Activated CD8-positive, alpha-beta T cell treated with anti-CD3 and anti-CD28 coated beads for 36 hours (primary cell): Measurements from ENCODE around the gene AFAP1L1. TPM values are rescaled to one million over a fixed set of nuclear protein-coding genes. Genes with fewer than 3 reads are reported as not detected.

Experiments
- ATAC-seq: fragments of 200-7000 bp; cut with Tn5 transposase; one replicate; pipeline ENCODE4 v1.10.0; 2021; ENCODE audit warnings: mild to moderate bottlenecking, moderate library complexity
- CTCF ChIA-PET: fragments of 350-600 bp; sonication (Branson Sonifier 250); formaldehyde crosslinking; loops from one replicate; lab custom pipeline; 2021; ENCODE audit warnings: antibody characterized with exemption; lab: Charles Lee
- POLR2A ChIA-PET: fragments of 350-600 bp; sonication (Branson Sonifier 250); formaldehyde crosslinking; loops from one replicate; lab custom pipeline; 2021; ENCODE audit warnings: antibody characterized with exemption; lab: Charles Lee
- DNase-seq: peaks from one replicate; pipeline ENCODE4 v3.0.0-alpha.2; 2020
- H3K27ac Mint-ChIP-seq: one replicate; pipeline ENCODE4 v1.8.0; 2021; ENCODE audit warnings: mild to moderate bottlenecking, mixed read lengths
- H3K27me3 Mint-ChIP-seq: one replicate; pipeline ENCODE4 v1.8.0; 2021; ENCODE audit warnings: mixed read lengths
- H3K36me3 Mint-ChIP-seq: one replicate; pipeline ENCODE4 v1.8.0; 2021; ENCODE audit warnings: low read depth, mixed read lengths
- H3K4me1 Mint-ChIP-seq: one replicate; pipeline ENCODE4 v1.8.0; 2021; ENCODE audit warnings: low read depth, mixed read lengths
- H3K4me3 Mint-ChIP-seq: one replicate; pipeline ENCODE4 v1.8.0; 2021; ENCODE audit warnings: mild to moderate bottlenecking, moderate library complexity, mixed read lengths
- H3K9me3 Mint-ChIP-seq: one replicate; pipeline ENCODE4 v1.8.0; 2021; ENCODE audit warnings: mixed read lengths
- intact Hi-C: fragments of 100-400 bp; cut with micrococcal nuclease; formaldehyde crosslinking; loops from one replicate; pipeline ENCODE4 v1.10.0; 2022
- total RNA-seq, 2 experiments: library from RNA; stranded (reverse); gene quantifications; one replicate each; pipeline ENCODE4 v1.2.3, GENCODE V29; 2021
- TF ChIP-seq, protein P1 (sequence below): fragments of 200-600 bp; IDR thresholded peaks from one replicate; pipeline ENCODE4 v1.8.0; 2022; ENCODE audit warnings: antibody characterized with exemption, mild to moderate bottlenecking

Gene AFAP1L1
- total RNA-seq, 2 experiments from 2014 or later, result 1.3 to 1.6 TPM

DNA sequence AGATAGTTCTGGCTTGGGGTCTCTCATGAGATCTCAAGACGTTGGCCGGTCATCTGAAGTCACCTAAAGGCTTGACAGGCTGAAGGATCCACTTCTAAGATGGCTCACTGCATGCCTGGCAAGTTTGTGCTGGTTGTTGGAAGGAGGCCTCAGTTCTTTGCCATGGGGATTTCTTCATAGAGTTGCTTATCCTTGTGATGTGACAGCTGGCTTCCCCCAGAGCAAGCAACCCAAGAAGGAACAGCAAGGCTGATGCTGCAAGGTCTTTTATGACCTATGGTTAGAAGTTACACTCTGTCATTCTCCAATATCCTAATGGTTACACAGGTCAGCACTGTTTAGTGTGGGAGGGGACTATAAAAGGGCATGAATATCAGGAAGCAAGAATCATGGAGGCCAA is 53.0 kb downstream of the AFAP1L1 start:
- Mint-ChIP-seq H3K9me3 (no peaks in the 10 kb centered on the region), H3K27ac (no peak overlapping the region), H3K4me3 (no peak overlapping the region), H3K27me3 (no peaks in the 10 kb centered on the region), H3K4me1 (no peaks in the 10 kb centered on the region), H3K36me3 (no peaks in the 10 kb centered on the region)
- intact Hi-C loops, result no loop called here
- ChIA-PET POLR2A (no interaction called here), CTCF (interaction anchor here (1.1 to 10.1 kb wide), 5 partner anchors 7 to 110 kb away, joined by 3 to 145 read pairs (median 4); no protein-coding TSS in a partner anchor)
- TF ChIP-seq, protein P1, sequence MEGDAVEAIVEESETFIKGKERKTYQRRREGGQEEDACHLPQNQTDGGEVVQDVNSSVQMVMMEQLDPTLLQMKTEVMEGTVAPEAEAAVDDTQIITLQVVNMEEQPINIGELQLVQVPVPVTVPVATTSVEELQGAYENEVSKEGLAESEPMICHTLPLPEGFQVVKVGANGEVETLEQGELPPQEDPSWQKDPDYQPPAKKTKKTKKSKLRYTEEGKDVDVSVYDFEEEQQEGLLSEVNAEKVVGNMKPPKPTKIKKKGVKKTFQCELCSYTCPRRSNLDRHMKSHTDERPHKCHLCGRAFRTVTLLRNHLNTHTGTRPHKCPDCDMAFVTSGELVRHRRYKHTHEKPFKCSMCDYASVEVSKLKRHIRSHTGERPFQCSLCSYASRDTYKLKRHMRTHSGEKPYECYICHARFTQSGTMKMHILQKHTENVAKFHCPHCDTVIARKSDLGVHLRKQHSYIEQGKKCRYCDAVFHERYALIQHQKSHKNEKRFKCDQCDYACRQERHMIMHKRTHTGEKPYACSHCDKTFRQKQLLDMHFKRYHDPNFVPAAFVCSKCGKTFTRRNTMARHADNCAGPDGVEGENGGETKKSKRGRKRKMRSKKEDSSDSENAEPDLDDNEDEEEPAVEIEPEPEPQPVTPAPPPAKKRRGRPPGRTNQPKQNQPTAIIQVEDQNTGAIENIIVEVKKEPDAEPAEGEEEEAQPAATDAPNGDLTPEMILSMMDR, result no peak
- ATAC-seq, result no peak
- no peak for DNase-seq

DNA sequence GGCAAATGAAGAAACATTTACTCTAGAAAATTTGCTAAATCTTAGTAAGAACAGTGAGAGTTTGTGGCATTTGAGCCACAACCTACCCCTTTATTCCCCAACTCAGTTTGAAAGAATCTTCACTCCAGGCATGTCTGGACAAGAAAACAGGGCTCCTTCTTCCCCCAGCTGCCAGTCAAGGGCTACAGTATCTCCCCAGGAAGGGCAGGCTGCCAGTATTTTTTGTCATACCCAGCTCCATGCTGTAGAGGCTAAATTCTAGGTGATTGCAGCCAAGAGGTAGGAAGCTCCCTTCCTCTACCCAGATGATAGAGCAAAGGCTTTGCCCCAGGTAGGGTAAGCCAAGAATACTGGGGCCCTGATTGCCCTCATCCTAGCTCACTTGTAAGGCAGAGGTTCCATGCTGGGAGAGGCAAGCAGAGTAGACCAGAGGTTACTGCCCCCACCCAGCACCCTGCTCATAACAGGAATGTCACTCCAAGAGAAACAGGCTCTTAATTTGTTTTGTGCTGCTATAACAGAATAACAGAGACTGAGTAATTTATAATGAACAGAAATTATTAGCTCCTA is 53.6 kb downstream of the AFAP1L1 start:
- H3K27ac Mint-ChIP-seq, result no peak overlapping the region
- H3K9me3 Mint-ChIP-seq, result no peaks in the 10 kb centered on the region
- H3K27me3 Mint-ChIP-seq, result no peaks in the 10 kb centered on the region
- ChIA-PET CTCF (interaction anchor here (1.2 to 10.1 kb wide), 6 partner anchors 8 to 184 kb away, joined by 3 to 145 read pairs (median 4); no protein-coding TSS in a partner anchor), POLR2A (interaction anchor here (1.3 kb wide), 1 partner anchor 20 kb away, joined by 7 read pairs; the partner anchor contains the start of gene GRPEL2)
- H3K4me3 Mint-ChIP-seq, result no peak overlapping the region
- DNase-seq, result no peak
- TF ChIP-seq, protein P1, result no peak
- ATAC-seq, result no peak
- no peaks in the 10 kb centered on the region for H3K36me3 Mint-ChIP-seq
- H3K4me1 Mint-ChIP-seq, result no peaks in the 10 kb centered on the region
- intact Hi-C loops, result no loop called here

DNA sequence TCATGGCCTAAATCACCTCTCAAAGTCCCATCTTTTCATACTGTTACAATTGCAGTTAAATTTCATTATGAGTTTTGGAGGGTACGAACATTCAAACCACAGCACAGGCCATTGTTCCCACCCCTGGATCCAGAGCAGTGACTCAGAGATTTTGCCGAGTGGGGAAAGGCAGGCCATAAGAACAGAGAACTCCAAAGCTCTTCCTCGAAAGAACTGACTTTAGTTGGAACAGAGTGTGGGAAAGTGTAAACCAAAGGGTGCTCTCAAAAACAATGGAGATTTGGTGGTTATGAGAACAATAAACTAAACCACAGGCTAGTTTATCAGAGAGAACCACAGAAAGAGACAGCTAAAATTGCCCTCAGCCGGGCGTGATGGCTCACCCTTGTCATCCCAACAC is 54.2 kb downstream of the AFAP1L1 start:
- intact Hi-C loops, result no loop called here
- H3K27ac Mint-ChIP-seq, result no peak overlapping the region
- no peak for ATAC-seq
- H3K9me3 Mint-ChIP-seq, result no peaks in the 10 kb centered on the region
- DNase-seq, result no peak
- ChIA-PET CTCF (interaction anchor here (1.2 to 10.1 kb wide), 5 partner anchors 9 to 183 kb away, joined by 3 to 145 read pairs (median 4); no protein-coding TSS in a partner anchor), POLR2A (interaction anchor here (1.3 kb wide), 1 partner anchor 19 kb away, joined by 7 read pairs; the partner anchor contains the start of gene GRPEL2)
- no peaks in the 10 kb centered on the region for H3K36me3 Mint-ChIP-seq
- H3K4me3 Mint-ChIP-seq, result no peak overlapping the region
- TF ChIP-seq, protein P1, result no peak
- H3K4me1 Mint-ChIP-seq, result no peaks in the 10 kb centered on the region
- no peaks in the 10 kb centered on the region for H3K27me3 Mint-ChIP-seq

DNA sequence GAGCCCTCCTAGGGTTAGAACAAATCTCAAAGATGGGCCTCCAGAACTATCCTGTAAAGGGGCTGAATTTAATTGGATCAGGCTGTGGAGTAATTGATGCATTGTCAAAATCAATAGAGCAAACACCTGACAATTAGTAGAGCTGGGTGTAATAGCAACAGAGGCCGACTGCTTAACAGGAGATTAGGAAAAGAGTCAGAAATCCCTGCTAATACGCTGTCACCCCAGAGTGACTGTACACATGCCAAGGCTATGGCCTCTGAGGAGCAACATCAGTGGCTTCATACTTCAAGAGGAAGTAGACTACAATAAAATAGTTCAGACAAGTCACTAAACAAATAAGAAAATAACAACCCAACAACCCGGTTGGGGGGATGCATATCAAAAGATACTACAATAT is 55.0 kb downstream of the AFAP1L1 start:
- DNase-seq, result no peak
- Mint-ChIP-seq H3K9me3 (no peaks in the 10 kb centered on the region), H3K4me1 (no peaks in the 10 kb centered on the region), H3K4me3 (no peak overlapping the region), H3K27ac (no peak overlapping the region), H3K27me3 (no peaks in the 10 kb centered on the region), H3K36me3 (no peaks in the 10 kb centered on the region)
- intact Hi-C loops, result no loop called here
- TF ChIP-seq, protein P1, result no peak
- ChIA-PET CTCF (interaction anchor here (1.2 to 2.1 kb wide), 4 partner anchors 9 to 116 kb away, joined by 3 to 9 read pairs (median 6); no protein-coding TSS in a partner anchor), POLR2A (interaction anchor here (1.3 kb wide), 1 partner anchor 19 kb away, joined by 7 read pairs; the partner anchor contains the start of gene GRPEL2)
- no peak for ATAC-seq

DNA sequence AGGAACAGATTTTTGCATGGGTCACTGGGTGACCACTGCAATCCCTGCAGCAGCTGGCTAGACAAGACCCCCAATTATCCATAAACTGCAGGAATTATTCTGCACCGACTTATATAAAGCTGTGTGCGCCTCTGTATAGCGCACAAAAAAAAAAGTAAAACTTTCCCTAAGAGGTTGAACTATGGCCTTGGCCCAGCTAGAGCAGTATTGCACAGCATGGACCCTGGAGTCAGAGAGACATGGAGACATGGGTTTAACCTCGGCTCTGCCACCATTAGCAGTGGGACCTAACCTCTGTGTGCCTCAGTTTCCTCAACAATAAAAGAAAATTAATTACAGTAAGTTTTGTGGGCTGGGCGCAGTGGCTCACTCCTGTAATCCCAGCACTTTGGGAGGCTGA is 56.5 kb downstream of the AFAP1L1 start:
- ATAC-seq (no peak), DNase-seq (no peak)
- ChIA-PET POLR2A (no interaction called here), CTCF (interaction anchor here (2.0 to 2.1 kb wide), 2 partner anchors 39 to 44 kb away, joined by 5 to 9 read pairs; no protein-coding TSS in a partner anchor)
- Mint-ChIP-seq H3K36me3 (no peaks in the 10 kb centered on the region), H3K4me1 (no peaks in the 10 kb centered on the region), H3K27ac (no peak overlapping the region), H3K27me3 (no peaks in the 10 kb centered on the region), H3K4me3 (no peak overlapping the region), H3K9me3 (no peaks in the 10 kb centered on the region)
- TF ChIP-seq, protein P1, result no peak
- intact Hi-C loops, result no loop called here
